ENCODE data around the gene PALLD. TPM values are rescaled to one million over a fixed set of nuclear protein-coding genes. Genes with fewer than 3 reads are reported as not detected.

PALLD gene
- total RNA-seq, 1 experiment from 2014 or later = 18.3 TPM

DNA sequence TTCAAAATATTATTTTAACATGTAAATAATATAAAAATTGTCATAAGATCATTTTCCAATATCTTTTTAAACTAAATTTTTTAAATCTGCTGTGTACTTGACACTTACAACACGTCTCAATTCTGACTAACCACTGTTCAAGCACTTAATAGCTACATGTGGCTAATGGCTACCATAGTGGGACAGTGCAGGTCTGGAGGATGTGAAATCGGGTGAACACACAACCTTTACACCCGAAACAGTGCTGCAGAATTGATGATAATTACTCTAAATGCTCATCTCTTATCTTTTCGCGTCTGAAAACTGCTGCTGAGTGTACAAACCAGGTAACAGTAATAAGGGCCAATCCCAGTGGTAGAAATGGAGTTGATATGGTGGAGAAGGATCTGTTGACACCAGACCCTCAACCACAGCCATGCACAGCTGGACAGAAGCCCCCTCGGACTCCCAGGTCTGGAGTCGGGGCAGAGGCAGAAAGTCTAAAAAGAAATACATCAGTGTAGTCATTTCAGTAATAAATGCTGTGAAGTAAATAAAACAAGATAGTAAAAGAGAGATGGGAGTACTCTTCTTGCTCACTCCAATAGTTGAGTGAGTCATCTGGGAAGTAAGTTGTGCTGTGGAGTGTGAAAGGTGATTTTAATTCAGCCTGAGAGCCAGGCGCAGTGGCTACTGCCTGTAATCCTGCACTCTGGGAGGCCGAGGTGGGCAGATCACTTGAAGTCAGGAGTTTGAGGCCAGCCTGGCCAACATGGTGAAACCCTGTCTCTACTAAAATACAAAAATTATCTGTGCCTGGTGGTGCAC, 363.2 kb downstream of the PALLD start:
- H3K4me1 ChIP-seq (ENCODE audit: insufficient read depth, low read length) = peaks cover 2% of the 10 kb centered on the region
- DNase-seq = no peak
- H2BK15ac ChIP-seq (ENCODE audit: low read depth, low read length) = no peak overlapping the region
- H3K4me2 ChIP-seq (ENCODE audit: insufficient read depth, insufficient read length, low read length) = no peak overlapping the region
- no peak overlapping the region for H4K8ac ChIP-seq (replicated peaks; ENCODE audit: insufficient read length, low read depth, low read length)
- Mint-ChIP-seq H3K9me3 (no peaks in the 10 kb centered on the region; a peak in 1 of 5 replicates), H3K27me3 (ENCODE audit: low read depth) (no peaks in the 10 kb centered on the region), H3K4me1 (peaks cover 8 to 23% of the 10 kb centered on the region in 2 experiments), H3K4me3 (no peak overlapping the region), H3K36me3 (ENCODE audit: insufficient read depth in 1 of 3, low read depth in 3 of 3) (peaks cover 0 to 10% (median 0%) of the 10 kb centered on the region in 3 experiments; a peak in 4 of 7 replicates), H3K27ac (peak overlapping the region in 1 of 3 experiments; percentile 10; a peak in 1 of 7 replicates)
- no peak overlapping the region for H3K9ac ChIP-seq (ENCODE audit: extremely low read depth, insufficient read length, low read length)
- H2BK120ac ChIP-seq (ENCODE audit: low read depth, low read length, poor library complexity, severe bottlenecking) = no peak overlapping the region
- no peaks in the 10 kb centered on the region for H3K9me3 ChIP-seq (ENCODE audit: control insufficient read depth, low read depth, low read length)
- H3K14ac ChIP-seq (ENCODE audit: insufficient read depth, low read length) = no peak overlapping the region
- TF ChIP-seq, protein P1, sequence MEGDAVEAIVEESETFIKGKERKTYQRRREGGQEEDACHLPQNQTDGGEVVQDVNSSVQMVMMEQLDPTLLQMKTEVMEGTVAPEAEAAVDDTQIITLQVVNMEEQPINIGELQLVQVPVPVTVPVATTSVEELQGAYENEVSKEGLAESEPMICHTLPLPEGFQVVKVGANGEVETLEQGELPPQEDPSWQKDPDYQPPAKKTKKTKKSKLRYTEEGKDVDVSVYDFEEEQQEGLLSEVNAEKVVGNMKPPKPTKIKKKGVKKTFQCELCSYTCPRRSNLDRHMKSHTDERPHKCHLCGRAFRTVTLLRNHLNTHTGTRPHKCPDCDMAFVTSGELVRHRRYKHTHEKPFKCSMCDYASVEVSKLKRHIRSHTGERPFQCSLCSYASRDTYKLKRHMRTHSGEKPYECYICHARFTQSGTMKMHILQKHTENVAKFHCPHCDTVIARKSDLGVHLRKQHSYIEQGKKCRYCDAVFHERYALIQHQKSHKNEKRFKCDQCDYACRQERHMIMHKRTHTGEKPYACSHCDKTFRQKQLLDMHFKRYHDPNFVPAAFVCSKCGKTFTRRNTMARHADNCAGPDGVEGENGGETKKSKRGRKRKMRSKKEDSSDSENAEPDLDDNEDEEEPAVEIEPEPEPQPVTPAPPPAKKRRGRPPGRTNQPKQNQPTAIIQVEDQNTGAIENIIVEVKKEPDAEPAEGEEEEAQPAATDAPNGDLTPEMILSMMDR (conservative IDR thresholded peaks at IDR 0.05) = no peak
- no peak overlapping the region for H3K27ac ChIP-seq (ENCODE audit: insufficient read length, low read depth, low read length)
- no peaks in the 10 kb centered on the region for H3K79me1 ChIP-seq (ENCODE audit: insufficient read depth, low read depth, low read length, poor library complexity, severe bottlenecking)
- H2AFZ ChIP-seq (ENCODE audit: low read length) = no peak overlapping the region
- H4K91ac ChIP-seq (ENCODE audit: insufficient read length, low read depth, low read length) = no peak overlapping the region
- H2AK5ac ChIP-seq (ENCODE audit: insufficient read length, low read length) = no peak overlapping the region
- no peak overlapping the region for H3K18ac ChIP-seq (ENCODE audit: insufficient read length, low read depth, low read length)
- no peak overlapping the region for H2BK20ac ChIP-seq (ENCODE audit: low read depth, low read length, poor library complexity, severe bottlenecking)
- 0 out of 2 replicates have a peak, but pooled peaks cover 1% of the 10 kb centered on the region for H3K79me2 ChIP-seq (ENCODE audit: insufficient read depth, low read length)
- H4K20me1 ChIP-seq (ENCODE audit: control insufficient read depth, insufficient read depth, insufficient read length) = no peaks in the 10 kb centered on the region
- H3K23ac ChIP-seq (ENCODE audit: insufficient read length, low read depth, low read length) = no peak overlapping the region
- no peak overlapping the region for H4K5ac ChIP-seq (ENCODE audit: insufficient read length, low read depth, low read length)
- no peak overlapping the region for H3K4ac ChIP-seq (ENCODE audit: low read depth, low read length)
- no peak overlapping the region for H2BK12ac ChIP-seq (ENCODE audit: insufficient read length, low read depth, low read length)
- no peak overlapping the region for H2BK5ac ChIP-seq (ENCODE audit: insufficient read length, low read length)
- no CpG with 5 or more reads among the region's 9 CpGs for WGBS (ENCODE audit: extremely low coverage, insufficient read length, low lambda C conversion rate)
- H3K27me3 ChIP-seq (ENCODE audit: insufficient read depth, low read length) = no peaks in the 10 kb centered on the region
- no peaks in the 10 kb centered on the region for H3K23me2 ChIP-seq (ENCODE audit: insufficient read length, low read depth, low read length, poor library complexity, severe bottlenecking)
- no peak overlapping the region for H3K56ac ChIP-seq (ENCODE audit: insufficient read length, low read depth, low read length)
- no peak overlapping the region for H3T11ph ChIP-seq (ENCODE audit: low read length)

Measured in H9 (cell line).